LNCaP clone FGC (cell line): Measurements from ENCODE around the gene GPD2.
A peak's percentile ranks its signal among the peaks of the same experiment; 100 is the strongest.

ENCODE experiments used
- DNase-seq: peaks from one replicate; pipeline ENCODE4 v3.0.0-alpha.2; 2011; ENCODE audit warnings: low read depth
- H3K4me3 ChIP-seq: 2 replicates; pipeline ENCODE4 v1.5.1; 2011; ENCODE audit warnings: mild to moderate bottlenecking, low read depth, low read length, control low read depth
- CTCF ChIP-seq: IDR thresholded peaks from 2 replicates; pipeline ENCODE4 v1.5.1; 2012; ENCODE audit warnings: mild to moderate bottlenecking; ENCODE audit not compliant: control insufficient read depth, insufficient read depth; ENCODE audit errors: extremely low read depth

The GPD2 gene

GRCh38 chr2:156465573-156465972, 29.4 kb downstream of the GPD2 start:
- no peak overlapping the region for H3K4me3 ChIP-seq
- no peak for TF ChIP-seq CTCF

GRCh38 chr2:156466739-156467405, 30.7 kb downstream of the GPD2 start:
- DNase-seq = peak; percentile 54
- TF ChIP-seq CTCF = no peak
- peak overlapping the region; percentile 28 for H3K4me3 ChIP-seq

More at GRCh38 chr2:156465573-156465972, 29.4 kb downstream of the GPD2 start:
- DNase-seq = no peak

GRCh38 chr2:156470975-156471583, 34.9 kb downstream of the GPD2 start:
- no peak for TF ChIP-seq CTCF
- DNase-seq = no peak
- no peak overlapping the region for H3K4me3 ChIP-seq

- no peak overlapping the region for H3K4me3 ChIP-seq
- TF ChIP-seq CTCF = no peak
- no peak for DNase-seq
Observed at GRCh38 chr2:156471762-156472161, 35.6 kb downstream of the GPD2 start.

GRCh38 chr2:156472686-156473085, 36.5 kb downstream of the GPD2 start:
- TF ChIP-seq CTCF = no peak
- DNase-seq = no peak
- no peak overlapping the region for H3K4me3 ChIP-seq

GRCh38 chr2:156473445-156473844, 37.3 kb downstream of the GPD2 start:
- no peak for TF ChIP-seq CTCF
- no peak overlapping the region for H3K4me3 ChIP-seq
- no peak for DNase-seq

GRCh38 chr2:156474401-156474800, 38.2 kb downstream of the GPD2 start:
- no peak overlapping the region for H3K4me3 ChIP-seq
- DNase-seq = no peak
- no peak for TF ChIP-seq CTCF
